Testis (tissue), 2 donors: Measurements from ENCODE around the gene ATXN7L3.

Experiments used
- CTCF ChIP-seq, 3 experiments: fragments of 450-650 bp in 2 of 3; fragments of 200-600 bp in 1 of 3; sonication (generic) in 1 of 3; IDR thresholded peaks; one replicate each; pipeline ENCODE4 v1.5.1; 2016 to 2019; ENCODE audit warnings: antibody characterized with exemption in 3 of 3, mild to moderate bottlenecking in 2 of 3, moderate library complexity in 1 of 3
- POLR2A ChIP-seq: fragments of 450-650 bp; IDR thresholded peaks from one replicate; pipeline ENCODE4 v1.6.1; 2017; ENCODE audit warnings: antibody characterized with exemption, mild to moderate bottlenecking, moderate library complexity

GRCh38 chr17:44176257-44176656 is 23.4 kb downstream of the ATXN7L3 start:
- TF ChIP-seq CTCF (IDR thresholded peaks at IDR 0.05) (no peak), POLR2A (no peak)
